ENCODE measurements around the gene EEF1AKMT1.

EEF1AKMT1 gene

GRCh38 chr13:20715330-20715712 lies 58.4 kb downstream of the EEF1AKMT1 start:
- peaks cover 5% of the 10 kb centered on the region for H3K9me3 ChIP-seq (ENCODE audit: insufficient read depth, low read depth, low read length)
- no peak overlapping the region for H2AFZ ChIP-seq (ENCODE audit: insufficient read depth, low read length, poor library complexity)
- peaks cover 0 to 8% of the 10 kb centered on the region in 2 experiments for H3K4me1 ChIP-seq (ENCODE audit: control insufficient read depth in 1 of 2, insufficient read depth in 2 of 2, low read length in 2 of 2)
- no CpG with 5 or more reads among the region's 6 CpGs for WGBS (ENCODE audit: extremely low coverage, insufficient coverage, insufficient read length)
- no peak overlapping the region for H3K4ac ChIP-seq (ENCODE audit: low read depth, low read length)
- H2BK5ac ChIP-seq (ENCODE audit: low read depth, low read length, poor library complexity), result no peak overlapping the region
- no peaks in the 10 kb centered on the region for H3K79me1 ChIP-seq (ENCODE audit: low read length)
- H3K27me3 ChIP-seq (ENCODE audit: insufficient read depth, low read length), result no peaks in the 10 kb centered on the region
- H3K4me3 ChIP-seq (ENCODE audit: low read depth, low read length), result no peak overlapping the region
- H3K14ac ChIP-seq (ENCODE audit: low read length), result no peak overlapping the region
- no peak overlapping the region for H2AK5ac ChIP-seq (ENCODE audit: low read length)
- no peak overlapping the region for H2BK12ac ChIP-seq (ENCODE audit: low read length)
- H4K91ac ChIP-seq (ENCODE audit: low read depth, low read length), result no peak overlapping the region
- no peak overlapping the region for H3K27ac ChIP-seq (ENCODE audit: low read depth, low read length)
- no peak overlapping the region for H4K12ac ChIP-seq (ENCODE audit: low read depth, low read length)
- no peak overlapping the region for H3K4me2 ChIP-seq (ENCODE audit: low read length)
- DNase-seq, result no peak
- H3K9ac ChIP-seq (ENCODE audit: low read length), result no peak overlapping the region
- no peak overlapping the region for H4K8ac ChIP-seq (ENCODE audit: low read depth, low read length)
- no peak overlapping the region for H2BK120ac ChIP-seq (ENCODE audit: insufficient read depth, low read length, poor library complexity)
- no peaks in the 10 kb centered on the region for H3K36me3 ChIP-seq (ENCODE audit: control insufficient read depth in 1 of 2, insufficient read depth in 2 of 2, low read length in 2 of 2)
- no peak overlapping the region for H3K23ac ChIP-seq (ENCODE audit: low read length)
- no peaks in the 10 kb centered on the region for H3K79me2 ChIP-seq (ENCODE audit: control insufficient read depth, insufficient read depth, low read length, poor library complexity)
- no peak overlapping the region for H3K18ac ChIP-seq (ENCODE audit: low read length)

DNA sequence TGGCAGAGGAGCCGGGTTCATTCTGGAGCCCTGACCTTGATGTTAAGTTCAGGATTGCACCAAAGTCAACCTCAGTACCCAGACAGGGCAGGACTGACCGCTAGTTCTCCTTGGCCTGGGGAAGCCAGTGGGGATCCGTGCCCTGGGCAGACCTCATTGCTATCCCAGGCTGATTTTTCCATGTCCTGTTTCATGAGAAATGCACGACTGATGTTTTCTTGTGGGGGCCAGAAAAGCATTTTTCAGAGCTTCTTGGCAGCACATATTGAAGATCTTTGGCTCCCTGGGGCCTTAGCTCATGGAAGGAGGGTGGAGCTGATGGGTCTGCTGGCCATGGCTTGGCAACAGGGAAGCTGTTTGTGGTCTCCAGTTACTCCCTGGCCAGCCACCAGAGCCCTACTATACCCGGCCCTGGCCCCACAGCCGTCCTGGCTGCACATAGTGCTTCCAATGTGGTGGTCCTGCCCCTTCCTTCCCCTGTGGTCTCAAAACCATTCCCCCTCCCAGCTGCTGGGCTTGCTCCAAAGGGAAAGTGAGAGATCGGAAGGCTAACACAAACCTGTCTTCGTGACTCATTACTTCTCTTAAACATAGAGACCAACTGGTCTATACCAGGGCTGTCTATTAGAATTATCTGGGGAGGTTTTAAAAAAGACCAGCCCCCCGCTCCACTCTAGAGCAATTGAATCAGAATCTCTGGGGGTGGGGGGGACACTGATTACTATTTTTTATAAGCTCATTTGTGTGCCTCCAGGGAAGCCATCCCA lies 59.0 kb downstream of the EEF1AKMT1 start:
- no peak overlapping the region for H4K12ac ChIP-seq (ENCODE audit: low read depth, low read length)
- H2AK5ac ChIP-seq (ENCODE audit: low read length), result no peak overlapping the region
- H2AFZ ChIP-seq (ENCODE audit: insufficient read depth, low read length, poor library complexity), result no peak overlapping the region
- H4K8ac ChIP-seq (ENCODE audit: low read depth, low read length), result no peak overlapping the region
- H2BK120ac ChIP-seq (ENCODE audit: insufficient read depth, low read length, poor library complexity), result no peak overlapping the region
- no peaks in the 10 kb centered on the region for H3K27me3 ChIP-seq (ENCODE audit: insufficient read depth, low read length)
- H3K4ac ChIP-seq (ENCODE audit: low read depth, low read length), result no peak overlapping the region
- H2BK12ac ChIP-seq (ENCODE audit: low read length), result no peak overlapping the region
- H4K91ac ChIP-seq (ENCODE audit: low read depth, low read length), result no peak overlapping the region
- no peaks in the 10 kb centered on the region for H3K36me3 ChIP-seq (ENCODE audit: control insufficient read depth in 1 of 2, insufficient read depth in 2 of 2, low read length in 2 of 2)
- DNase-seq, result no peak
- H3K14ac ChIP-seq (ENCODE audit: low read length), result no peak overlapping the region
- H3K9ac ChIP-seq (ENCODE audit: low read length), result no peak overlapping the region
- no peak overlapping the region for H3K4me3 ChIP-seq (ENCODE audit: low read depth, low read length)
- H3K4me1 ChIP-seq (ENCODE audit: control insufficient read depth in 1 of 2, insufficient read depth in 2 of 2, low read length in 2 of 2), result peaks cover 0 to 10% of the 10 kb centered on the region in 2 experiments
- H3K23ac ChIP-seq (ENCODE audit: low read length), result no peak overlapping the region
- H3K9me3 ChIP-seq (ENCODE audit: insufficient read depth, low read depth, low read length), result peaks cover 5% of the 10 kb centered on the region
- no peak overlapping the region for H3K18ac ChIP-seq (ENCODE audit: low read length)
- no peak overlapping the region for H3K4me2 ChIP-seq (ENCODE audit: low read length)
- no peak overlapping the region for H2BK5ac ChIP-seq (ENCODE audit: low read depth, low read length, poor library complexity)
- no peak overlapping the region for H3K27ac ChIP-seq (ENCODE audit: low read depth, low read length)
- no peaks in the 10 kb centered on the region for H3K79me2 ChIP-seq (ENCODE audit: control insufficient read depth, insufficient read depth, low read length, poor library complexity)
- no CpG with 5 or more reads among the region's 9 CpGs for WGBS (ENCODE audit: extremely low coverage, insufficient coverage, insufficient read length)
- no peaks in the 10 kb centered on the region for H3K79me1 ChIP-seq (ENCODE audit: low read length)

- Histone ChIP-seq H4K91ac (ENCODE audit: low read depth, low read length) (no peak overlapping the region), H3K4me2 (ENCODE audit: low read length) (no peak overlapping the region), H3K79me2 (ENCODE audit: control insufficient read depth, insufficient read depth, low read length, poor library complexity) (no peaks in the 10 kb centered on the region), H2BK120ac (ENCODE audit: insufficient read depth, low read length, poor library complexity) (no peak overlapping the region), H4K12ac (ENCODE audit: low read depth, low read length) (no peak overlapping the region), H3K18ac (ENCODE audit: low read length) (no peak overlapping the region), H4K8ac (ENCODE audit: low read depth, low read length) (no peak overlapping the region), H2AK5ac (ENCODE audit: low read length) (no peak overlapping the region), H2BK12ac (ENCODE audit: low read length) (no peak overlapping the region), H2BK5ac (ENCODE audit: low read depth, low read length, poor library complexity) (no peak overlapping the region), H3K4me3 (ENCODE audit: low read depth, low read length) (no peak overlapping the region), H3K36me3 (ENCODE audit: control insufficient read depth in 1 of 2, insufficient read depth in 2 of 2, low read length in 2 of 2) (no peaks in the 10 kb centered on the region), H3K9me3 (ENCODE audit: insufficient read depth, low read depth, low read length) (peaks cover 3% of the 10 kb centered on the region), H3K79me1 (ENCODE audit: low read length) (no peaks in the 10 kb centered on the region), H3K14ac (ENCODE audit: low read length) (no peak overlapping the region), H2AFZ (ENCODE audit: insufficient read depth, low read length, poor library complexity) (no peak overlapping the region), H3K23ac (ENCODE audit: low read length) (no peak overlapping the region), H3K27ac (ENCODE audit: low read depth, low read length) (no peak overlapping the region), H3K9ac (ENCODE audit: low read length) (no peak overlapping the region), H3K4ac (ENCODE audit: low read depth, low read length) (no peak overlapping the region), H3K4me1 (ENCODE audit: control insufficient read depth in 1 of 2, insufficient read depth in 2 of 2, low read length in 2 of 2) (peaks cover 0 to 11% of the 10 kb centered on the region in 2 experiments), H3K27me3 (ENCODE audit: insufficient read depth, low read length) (no peaks in the 10 kb centered on the region)
- no CpG with 5 or more reads among the region's 8 CpGs for WGBS (ENCODE audit: extremely low coverage, insufficient coverage, insufficient read length)
- DNase-seq, result no peak
These were observed 59.6 kb downstream of the EEF1AKMT1 start for GRCh38 chr13:20714161-20714560.

- no CpG with 5 or more reads among the region's 11 CpGs for WGBS (ENCODE audit: extremely low coverage, insufficient coverage, insufficient read length)
- no peaks in the 10 kb centered on the region for H3K79me2 ChIP-seq (ENCODE audit: control insufficient read depth, insufficient read depth, low read length, poor library complexity)
- H2AK5ac ChIP-seq (ENCODE audit: low read length), result no peak overlapping the region
- no peak for DNase-seq
- no peak overlapping the region for H2BK120ac ChIP-seq (ENCODE audit: insufficient read depth, low read length, poor library complexity)
- no peaks in the 10 kb centered on the region for H3K79me1 ChIP-seq (ENCODE audit: low read length)
- peaks cover under 1% of the 10 kb centered on the region for H3K9me3 ChIP-seq (ENCODE audit: insufficient read depth, low read depth, low read length)
- H3K18ac ChIP-seq (ENCODE audit: low read length), result no peak overlapping the region
- H3K4me1 ChIP-seq (ENCODE audit: control insufficient read depth in 1 of 2, insufficient read depth in 2 of 2, low read length in 2 of 2), result peaks cover 0 to 11% of the 10 kb centered on the region in 2 experiments
- no peak overlapping the region for H2BK12ac ChIP-seq (ENCODE audit: low read length)
- no peak overlapping the region for H4K12ac ChIP-seq (ENCODE audit: low read depth, low read length)
- H2AFZ ChIP-seq (ENCODE audit: insufficient read depth, low read length, poor library complexity), result no peak overlapping the region
- H3K4me2 ChIP-seq (ENCODE audit: low read length), result no peak overlapping the region
- H3K23ac ChIP-seq (ENCODE audit: low read length), result no peak overlapping the region
- H2BK5ac ChIP-seq (ENCODE audit: low read depth, low read length, poor library complexity), result no peak overlapping the region
- no peak overlapping the region for H3K9ac ChIP-seq (ENCODE audit: low read length)
- no peak overlapping the region for H3K4ac ChIP-seq (ENCODE audit: low read depth, low read length)
- no peak overlapping the region for H4K8ac ChIP-seq (ENCODE audit: low read depth, low read length)
- H4K91ac ChIP-seq (ENCODE audit: low read depth, low read length), result no peak overlapping the region
- no peak overlapping the region for H3K4me3 ChIP-seq (ENCODE audit: low read depth, low read length)
- H3K27ac ChIP-seq (ENCODE audit: low read depth, low read length), result no peak overlapping the region
- no peaks in the 10 kb centered on the region for H3K36me3 ChIP-seq (ENCODE audit: control insufficient read depth in 1 of 2, insufficient read depth in 2 of 2, low read length in 2 of 2)
- H3K27me3 ChIP-seq (ENCODE audit: insufficient read depth, low read length), result no peaks in the 10 kb centered on the region
- H3K14ac ChIP-seq (ENCODE audit: low read length), result no peak overlapping the region
These were observed 60.0 kb downstream of the EEF1AKMT1 start for GRCh38 chr13:20713751-20714150.

Measured in trophoblast cell (in vitro differentiated cells and primary cell).